Natural killer cell (primary cell): ENCODE results near the gene C2CD3. TPM values are rescaled to one million over a fixed set of nuclear protein-coding genes. Genes with fewer than 3 reads are reported as not detected.
"Not testable (repeated sequence)": the region's sequence is repeated elsewhere in the genome, so short reads cannot be mapped to it uniquely, and the experiment has no call there.

ENCODE experiments used
- ATAC-seq, 3 donors: fragments of 150-1000 bp in 2 of 3; fragments of 200-7000 bp in 1 of 3; cut with Tn5 transposase; 1 replicate in 1 of 3; 2 replicates in 2 of 3; pipeline ENCODE4 v1.10.0; 2021; ENCODE audit warnings: mild to moderate bottlenecking in 2 of 3, moderate library complexity in 2 of 3
- DNase-seq, 2 donors: peaks; one replicate each; pipeline versions ENCODE4 v3.0.0 to v3.0.0-alpha.2; 2013 to 2021; ENCODE audit warnings: mixed read lengths in 1 of 2
- H3K27ac ChIP-seq: one replicate; pipeline ENCODE4 v1.5.1; 2013; ENCODE audit warnings: mild to moderate bottlenecking, low read length
- H3K27me3 ChIP-seq: one replicate; pipeline ENCODE4 v1.6.1; 2013; ENCODE audit warnings: low read length; ENCODE audit not compliant: control insufficient read depth, insufficient read depth
- H3K36me3 ChIP-seq: one replicate; pipeline ENCODE4 v1.6.1; 2013; ENCODE audit warnings: low read length; ENCODE audit not compliant: control insufficient read depth, insufficient read depth
- H3K4me1 ChIP-seq: one replicate; pipeline ENCODE4 v1.6.1; 2013; ENCODE audit warnings: low read length; ENCODE audit not compliant: control insufficient read depth, insufficient read depth
- H3K4me3 ChIP-seq: one replicate; pipeline ENCODE4 v1.5.1; 2013; ENCODE audit warnings: low read length
- H3K9me3 ChIP-seq: one replicate; pipeline ENCODE4 v1.6.1; 2013; ENCODE audit warnings: low read length; ENCODE audit not compliant: control insufficient read depth, insufficient read depth
- H3K27ac Mint-ChIP-seq, 2 donors: one replicate each; pipeline ENCODE4 v1.8.0; 2022; ENCODE audit warnings: mild to moderate bottlenecking in 2 of 2, mixed read lengths in 2 of 2, moderate library complexity in 1 of 2
- H3K27me3 Mint-ChIP-seq, 2 donors: one replicate each; pipeline ENCODE4 v1.8.0; 2022; ENCODE audit warnings: low read depth in 2 of 2, mixed read lengths in 2 of 2
- H3K36me3 Mint-ChIP-seq: one replicate; pipeline ENCODE4 v1.8.0; 2022; ENCODE audit warnings: mixed read lengths
- H3K4me1 Mint-ChIP-seq, 2 donors: one replicate each; pipeline ENCODE4 v1.8.0; 2022; ENCODE audit warnings: mixed read lengths in 2 of 2
- H3K4me3 Mint-ChIP-seq: one replicate; pipeline ENCODE4 v1.8.0; 2022; ENCODE audit warnings: mild to moderate bottlenecking, moderate library complexity, mixed read lengths
- H3K9me3 Mint-ChIP-seq, 2 donors: one replicate each; pipeline ENCODE4 v1.8.0; 2022; ENCODE audit warnings: mixed read lengths in 2 of 2
- WGBS: methylation state at CpG from one replicate; pipeline ENCODE4 v1.1.7; 2013; ENCODE audit warnings: missing lambda C conversion rate; ENCODE audit not compliant: insufficient coverage; 5-methylcytosine and 5-hydroxymethylcytosine counted together
- intact Hi-C: fragments of 100-400 bp; cut with micrococcal nuclease; formaldehyde crosslinking; loops from one replicate; pipeline ENCODE4 v1.14.2; 2022
- total RNA-seq, 4 donors: library from RNA; stranded (reverse); fragments of 120-200 nt in 1 of 4; gene quantifications; one replicate each; pipeline versions ENCODE4 v1.2.3 to v1.2.4, GENCODE V29; 2013 to 2022
- TF ChIP-seq, protein P1 (sequence below): fragments of 200-600 bp; IDR thresholded peaks from one replicate; pipeline ENCODE4 v1.8.0; 2022; ENCODE audit warnings: antibody characterized with exemption

Gene C2CD3
- total RNA-seq, 3 donors from 2014 or later (not counting 1 experiment from before 2014, with no cell fraction given): 55.0 to 67.6 (median 58.1) TPM

DNA sequence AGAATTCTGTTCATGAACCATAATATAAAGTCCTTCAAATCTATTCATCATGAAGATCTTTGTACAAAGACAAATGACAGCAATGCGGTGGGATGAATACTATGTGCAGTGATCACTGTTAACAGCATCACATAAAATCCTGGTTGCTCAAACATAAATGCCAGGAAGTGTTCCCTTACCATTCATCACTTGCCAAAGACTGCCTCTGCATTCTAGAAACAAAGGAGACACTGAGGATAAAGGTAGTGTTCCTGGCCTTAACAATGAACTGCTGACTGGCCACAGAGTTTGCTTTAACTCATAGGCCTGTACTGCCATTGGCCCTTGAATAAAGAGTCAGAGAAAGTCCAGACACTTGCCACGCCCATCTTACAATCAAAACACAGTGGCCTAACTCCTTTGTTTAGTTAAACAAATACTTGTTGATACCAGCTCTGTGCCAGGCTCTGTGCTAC lies 29.5 kb downstream of the C2CD3 start:
- ATAC-seq (no peak), DNase-seq (no peak)
- H3K9me3 Mint-ChIP-seq: no peaks in the 10 kb centered on the region
- TF ChIP-seq, protein P1, sequence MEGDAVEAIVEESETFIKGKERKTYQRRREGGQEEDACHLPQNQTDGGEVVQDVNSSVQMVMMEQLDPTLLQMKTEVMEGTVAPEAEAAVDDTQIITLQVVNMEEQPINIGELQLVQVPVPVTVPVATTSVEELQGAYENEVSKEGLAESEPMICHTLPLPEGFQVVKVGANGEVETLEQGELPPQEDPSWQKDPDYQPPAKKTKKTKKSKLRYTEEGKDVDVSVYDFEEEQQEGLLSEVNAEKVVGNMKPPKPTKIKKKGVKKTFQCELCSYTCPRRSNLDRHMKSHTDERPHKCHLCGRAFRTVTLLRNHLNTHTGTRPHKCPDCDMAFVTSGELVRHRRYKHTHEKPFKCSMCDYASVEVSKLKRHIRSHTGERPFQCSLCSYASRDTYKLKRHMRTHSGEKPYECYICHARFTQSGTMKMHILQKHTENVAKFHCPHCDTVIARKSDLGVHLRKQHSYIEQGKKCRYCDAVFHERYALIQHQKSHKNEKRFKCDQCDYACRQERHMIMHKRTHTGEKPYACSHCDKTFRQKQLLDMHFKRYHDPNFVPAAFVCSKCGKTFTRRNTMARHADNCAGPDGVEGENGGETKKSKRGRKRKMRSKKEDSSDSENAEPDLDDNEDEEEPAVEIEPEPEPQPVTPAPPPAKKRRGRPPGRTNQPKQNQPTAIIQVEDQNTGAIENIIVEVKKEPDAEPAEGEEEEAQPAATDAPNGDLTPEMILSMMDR: no peak
- intact Hi-C loops: no loop called here
- Histone ChIP-seq H3K4me1 (no peaks in the 10 kb centered on the region), H3K27ac (no peak overlapping the region), H3K36me3 (peaks cover 20% of the 10 kb centered on the region), H3K4me3 (no peak overlapping the region), H3K9me3 (no peaks in the 10 kb centered on the region), H3K27me3 (no peaks in the 10 kb centered on the region)
- no peak overlapping the region for H3K27ac Mint-ChIP-seq
- no peak overlapping the region for H3K4me3 Mint-ChIP-seq
- H3K4me1 Mint-ChIP-seq: peaks cover 0 to 9% of the 10 kb centered on the region in 2 donors
- peaks cover 10% of the 10 kb centered on the region for H3K36me3 Mint-ChIP-seq
- WGBS: 95% methylated on average over 2 of the region's 2 CpGs
- no peaks in the 10 kb centered on the region for H3K27me3 Mint-ChIP-seq

DNA sequence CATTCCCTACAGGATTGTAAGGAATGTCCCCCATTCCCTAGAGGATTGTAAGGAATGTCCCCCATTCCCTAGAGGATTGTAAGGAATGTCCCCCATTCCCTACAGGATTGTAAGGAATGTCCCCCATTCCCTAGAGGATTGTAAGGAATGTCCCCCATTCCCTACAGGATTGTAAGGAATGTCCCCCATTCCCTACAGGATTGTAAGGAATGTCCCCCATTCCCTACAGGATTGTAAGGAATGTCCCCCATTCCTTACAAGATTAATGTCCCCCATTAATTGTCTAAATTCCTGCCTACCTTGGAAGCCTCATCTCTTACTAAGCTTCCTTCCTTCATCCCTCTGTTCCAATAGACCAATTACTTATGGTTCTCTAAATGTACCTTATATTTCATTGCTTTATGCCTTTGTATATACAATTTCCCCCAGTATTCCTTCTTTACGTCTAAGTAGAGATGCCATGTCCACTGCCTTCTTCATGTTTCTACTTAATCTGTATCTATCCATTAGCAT lies 30.8 kb downstream of the C2CD3 start:
- H3K4me1 Mint-ChIP-seq, DNase-seq, H3K4me3 ChIP-seq, intact Hi-C loops, ATAC-seq, H3K4me3 Mint-ChIP-seq, H3K27me3 ChIP-seq, H3K27me3 Mint-ChIP-seq, H3K27ac Mint-ChIP-seq, H3K9me3 ChIP-seq, H3K4me1 ChIP-seq, H3K27ac ChIP-seq, H3K9me3 Mint-ChIP-seq: not testable (repeated sequence)
- 100% methylated on average over 1 of the region's 1 CpG for WGBS
- H3K36me3 ChIP-seq: peaks cover 27% of the 10 kb centered on the region
- H3K36me3 Mint-ChIP-seq: peaks cover 10% of the 10 kb centered on the region

DNA sequence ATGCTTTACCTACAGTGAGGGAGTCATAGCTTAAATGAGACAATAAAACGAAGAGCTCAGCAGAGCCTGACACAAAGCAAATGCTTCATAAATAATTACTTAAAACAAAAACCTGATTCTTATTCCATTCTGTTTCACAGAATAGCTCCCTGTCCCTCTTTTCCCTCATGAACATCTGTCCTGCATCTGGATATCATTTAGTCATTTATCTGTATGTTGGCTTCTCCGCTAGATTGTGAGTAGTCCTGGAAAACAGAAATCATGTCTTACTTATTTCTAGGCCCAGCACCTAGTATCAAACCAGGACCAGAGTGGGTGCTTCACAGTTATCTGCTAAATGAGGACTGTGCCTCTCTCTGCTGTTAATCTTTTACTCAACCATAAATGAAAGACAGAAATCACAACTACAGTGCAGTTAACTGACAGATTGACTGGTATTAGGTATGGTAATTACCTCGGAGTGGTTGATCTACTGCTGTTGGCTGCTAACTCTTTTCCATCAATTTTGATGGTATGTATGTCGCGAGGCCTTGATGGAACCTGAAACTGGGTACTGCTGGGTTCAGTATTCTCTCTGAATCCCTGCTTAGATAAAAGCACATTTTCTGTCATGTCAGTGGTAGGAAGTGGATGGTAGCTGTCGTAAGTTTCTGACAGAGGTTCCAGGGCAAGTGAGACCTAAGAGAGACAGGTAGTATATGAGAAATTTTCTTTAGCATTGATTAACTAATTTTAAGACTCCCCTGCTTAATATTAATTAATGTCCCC lies 31.5 kb downstream of the C2CD3 start:
- peaks cover 10% of the 10 kb centered on the region for H3K36me3 Mint-ChIP-seq
- Histone ChIP-seq H3K36me3 (peaks cover 27% of the 10 kb centered on the region), H3K27ac (no peak overlapping the region), H3K4me1 (no peaks in the 10 kb centered on the region), H3K4me3 (no peak overlapping the region), H3K27me3 (no peaks in the 10 kb centered on the region), H3K9me3 (no peaks in the 10 kb centered on the region)
- no peak overlapping the region for H3K27ac Mint-ChIP-seq
- no peak overlapping the region for H3K4me3 Mint-ChIP-seq
- DNase-seq: no peak
- no peak for ATAC-seq
- H3K4me1 Mint-ChIP-seq: peaks cover 0 to 9% of the 10 kb centered on the region in 2 donors
- H3K27me3 Mint-ChIP-seq: no peaks in the 10 kb centered on the region
- intact Hi-C loops: no loop called here
- TF ChIP-seq, protein P1: no peak
- no peaks in the 10 kb centered on the region for H3K9me3 Mint-ChIP-seq
- 96% methylated on average over 5 of the region's 6 CpGs for WGBS

DNA sequence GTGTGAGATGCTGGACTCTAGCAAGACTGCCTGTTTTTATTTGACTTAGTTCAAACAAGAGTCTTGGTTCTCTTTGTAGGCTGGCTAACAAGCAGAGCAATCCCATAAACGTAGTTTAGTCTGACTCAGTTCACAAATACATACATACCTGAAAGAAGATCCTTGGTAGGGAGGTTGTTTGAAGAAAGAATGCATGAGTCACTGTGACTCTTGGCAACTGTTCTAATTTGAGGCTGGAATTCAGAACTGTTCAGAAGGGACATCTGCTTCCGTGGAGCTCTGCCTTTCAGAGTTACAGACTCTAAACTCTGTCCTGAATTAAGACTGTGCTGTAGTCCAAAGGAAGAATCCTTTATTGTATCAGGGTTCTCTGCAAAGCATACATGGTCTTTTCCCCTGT lies 32.2 kb downstream of the C2CD3 start:
- H3K4me3 ChIP-seq: no peak overlapping the region
- ATAC-seq (no peak), DNase-seq (no peak)
- no peaks in the 10 kb centered on the region for H3K4me1 ChIP-seq
- peaks cover 10% of the 10 kb centered on the region for H3K36me3 Mint-ChIP-seq
- H3K27ac Mint-ChIP-seq: no peak overlapping the region
- H3K4me1 Mint-ChIP-seq: peaks cover 0 to 9% of the 10 kb centered on the region in 2 donors
- H3K27me3 Mint-ChIP-seq: no peaks in the 10 kb centered on the region
- no peaks in the 10 kb centered on the region for H3K9me3 ChIP-seq
- WGBS: 95% methylated on average over 1 of the region's 2 CpGs
- TF ChIP-seq, protein P1: no peak
- no peak overlapping the region for H3K4me3 Mint-ChIP-seq
- peaks cover 32% of the 10 kb centered on the region for H3K36me3 ChIP-seq
- no peaks in the 10 kb centered on the region for H3K27me3 ChIP-seq
- H3K9me3 Mint-ChIP-seq: no peaks in the 10 kb centered on the region
- no peak overlapping the region for H3K27ac ChIP-seq
- intact Hi-C loops: no loop called here
